Ishikawa (cell line): ENCODE data around the gene ATG12.

Experiments
- CEBPB ChIP-seq: IDR thresholded peaks from 2 replicates; pipeline ENCODE4 v1.6.1; 2012
- CREB1 ChIP-seq: IDR thresholded peaks from 2 replicates; pipeline ENCODE4 v1.6.1; 2012; ENCODE audit warnings: low read depth
- EGR1 ChIP-seq: IDR thresholded peaks from 2 replicates; pipeline ENCODE4 v1.6.1; 2012
- EP300 ChIP-seq: IDR thresholded peaks from 2 replicates; pipeline ENCODE4 v1.6.1; 2012; ENCODE audit warnings: borderline replicate concordance
- FOXM1 ChIP-seq: IDR thresholded peaks from 2 replicates; pipeline ENCODE4 v1.6.1; 2012; ENCODE audit warnings: low read depth, borderline replicate concordance
- MAX ChIP-seq: IDR thresholded peaks from 2 replicates; pipeline ENCODE4 v1.6.1; 2012
- NFIC ChIP-seq: IDR thresholded peaks from 2 replicates; pipeline ENCODE4 v1.6.1; 2012
- RAD21 ChIP-seq: IDR thresholded peaks from 2 replicates; pipeline ENCODE4 v1.6.1; 2012; ENCODE audit warnings: low read depth
- REST ChIP-seq: IDR thresholded peaks from 2 replicates; pipeline ENCODE4 v1.6.1; 2012; ENCODE audit warnings: low read depth, mild to moderate bottlenecking
- TAF1 ChIP-seq: IDR thresholded peaks from 2 replicates; pipeline ENCODE4 v1.6.1; 2012; ENCODE audit warnings: low read depth, mild to moderate bottlenecking
- TCF12 ChIP-seq: IDR thresholded peaks from 2 replicates; pipeline ENCODE4 v1.6.1; 2012; ENCODE audit warnings: low read depth
- TEAD4 ChIP-seq: IDR thresholded peaks from 2 replicates; pipeline ENCODE4 v1.6.1; 2012
- USF1 ChIP-seq: IDR thresholded peaks from 2 replicates; pipeline ENCODE4 v1.6.1; 2012
- YY1 ChIP-seq: IDR thresholded peaks from 2 replicates; pipeline ENCODE4 v1.6.1; 2012; ENCODE audit warnings: low read depth
- ZBTB7A ChIP-seq: IDR thresholded peaks from 2 replicates; pipeline ENCODE4 v1.6.1; 2012; ENCODE audit warnings: low read depth

The ATG12 gene

GRCh38 chr5:115849258-115849798, 8.0 kb upstream of the ATG12 start:
- no peak for TF ChIP-seq ZBTB7A
- TF ChIP-seq REST = no peak
- TF ChIP-seq TAF1 = no peak
- no peak for TF ChIP-seq EP300
- no peak for TF ChIP-seq YY1
- no peak for TF ChIP-seq USF1
- TF ChIP-seq CEBPB = no peak
- no peak for TF ChIP-seq TCF12
- no peak for TF ChIP-seq TEAD4

DNA sequence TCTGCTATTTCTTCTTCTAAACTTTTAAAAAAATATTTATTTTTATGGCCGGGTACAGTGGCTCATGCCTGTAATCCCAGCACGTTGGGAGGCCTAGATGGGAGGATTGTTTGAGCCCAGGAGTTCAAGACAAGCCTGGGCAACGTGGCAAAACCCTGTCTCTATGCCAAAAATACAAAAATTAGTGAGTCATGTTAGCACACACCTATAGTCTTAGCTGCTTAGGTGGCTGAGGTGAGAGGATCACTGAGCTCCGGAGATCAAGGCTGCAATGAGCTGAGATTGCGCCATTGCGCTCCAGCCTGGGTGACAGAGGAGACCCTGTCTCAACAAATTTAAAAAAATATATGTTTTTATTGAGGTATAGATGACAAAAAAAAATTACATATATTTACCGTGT, 5.9 kb upstream of the ATG12 start:
- TF ChIP-seq EP300 (no peak), ZBTB7A (no peak), CEBPB (no peak), YY1 (no peak), MAX (no peak), TEAD4 (no peak), FOXM1 (no peak), USF1 (no peak), RAD21 (no peak), TCF12 (no peak), EGR1 (no peak), NFIC (no peak)

DNA sequence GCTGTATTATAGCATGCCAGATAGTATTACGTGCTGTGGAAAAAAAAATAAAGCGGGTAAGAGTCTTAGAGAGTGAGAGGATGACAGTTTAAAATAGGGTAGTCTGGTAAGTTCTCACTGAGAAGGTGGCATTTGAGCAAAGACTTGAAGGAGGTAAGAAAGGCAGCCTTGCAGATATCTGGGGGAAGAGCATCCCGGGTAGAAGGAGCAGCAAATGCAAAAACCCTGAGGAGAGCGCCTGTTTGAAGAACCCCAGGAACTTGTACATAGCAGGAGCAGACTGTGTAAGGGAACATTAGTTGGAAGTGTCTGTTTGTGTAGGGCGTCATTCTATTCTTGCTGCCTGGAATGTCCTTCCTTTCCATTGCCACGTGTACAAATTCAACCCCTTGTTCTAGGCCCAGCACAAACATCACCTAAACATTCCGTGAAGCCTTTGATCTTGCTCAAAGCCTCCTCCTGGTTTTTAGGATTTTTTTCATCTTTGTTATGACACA, 3.0 kb upstream of the ATG12 start:
- TF ChIP-seq FOXM1 (no peak), USF1 (no peak), ZBTB7A (no peak), MAX (no peak), NFIC (no peak)

- TF ChIP-seq MAX (no peak), YY1 (no peak), USF1 (no peak), REST (no peak), CREB1 (no peak)
These were observed 2.2 kb upstream of the ATG12 start for GRCh38 chr5:115843444-115844130.

DNA sequence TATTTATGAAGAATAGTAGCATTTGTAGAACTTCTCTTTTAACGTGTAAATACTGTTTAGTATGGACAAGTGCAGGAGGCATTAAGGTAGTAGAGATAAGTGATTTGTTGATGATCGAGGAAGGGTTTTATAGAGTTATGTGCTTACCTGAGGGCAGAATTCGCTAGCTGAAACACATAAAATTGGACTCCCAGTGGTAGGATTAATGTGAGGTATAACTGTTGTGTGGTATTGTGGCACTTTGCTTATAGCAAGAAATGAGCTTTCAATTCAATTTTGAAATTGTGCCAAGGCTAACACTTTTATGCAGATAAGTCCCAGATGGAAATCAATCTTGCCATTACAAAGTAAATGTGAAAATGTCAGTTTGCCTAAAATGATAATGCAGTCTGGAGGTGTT, 1.6 kb upstream of the ATG12 start:
- TF ChIP-seq CEBPB = no peak
- no peak for TF ChIP-seq EP300
- no peak for TF ChIP-seq USF1
- no peak for TF ChIP-seq ZBTB7A
- TF ChIP-seq MAX = no peak
- TF ChIP-seq REST = no peak
- TF ChIP-seq TAF1 = no peak
- no peak for TF ChIP-seq TEAD4
- TF ChIP-seq RAD21 = no peak
- TF ChIP-seq NFIC = no peak
- TF ChIP-seq CREB1 = no peak
- no peak for TF ChIP-seq FOXM1
- no peak for TF ChIP-seq YY1
